GM12873 (cell line): Measurements from ENCODE around the gene ANKH.

Experiments
- TF ChIP-seq, protein P1 (sequence below): IDR thresholded peaks from 2 replicates; pipeline ENCODE4 v1.5.1; 2012; ENCODE audit warnings: low read depth, mild to moderate bottlenecking, moderate library complexity, low read length, control low read depth; ENCODE audit not compliant: insufficient read depth; ENCODE audit errors: missing control alignments

The ANKH gene

DNA sequence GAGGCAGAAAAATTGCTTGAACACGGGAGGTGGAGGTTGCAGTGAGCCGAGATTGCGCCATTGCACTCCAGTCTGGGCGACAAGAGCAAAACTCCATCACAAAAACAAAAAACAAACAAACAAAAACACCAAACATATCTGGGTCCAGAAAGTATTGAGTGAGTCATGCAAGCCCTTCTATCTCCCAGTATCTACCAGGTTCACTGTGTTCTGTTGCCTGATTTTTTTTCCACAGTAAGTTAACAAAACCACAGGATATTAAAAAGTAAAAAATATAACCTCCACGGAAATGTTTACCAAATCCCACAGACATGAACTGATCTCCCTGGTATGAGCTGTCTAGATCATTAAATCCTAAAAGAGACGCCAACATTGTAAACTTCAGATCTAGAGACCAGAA, 94.4 kb downstream of the ANKH start:
- TF ChIP-seq, protein P1, sequence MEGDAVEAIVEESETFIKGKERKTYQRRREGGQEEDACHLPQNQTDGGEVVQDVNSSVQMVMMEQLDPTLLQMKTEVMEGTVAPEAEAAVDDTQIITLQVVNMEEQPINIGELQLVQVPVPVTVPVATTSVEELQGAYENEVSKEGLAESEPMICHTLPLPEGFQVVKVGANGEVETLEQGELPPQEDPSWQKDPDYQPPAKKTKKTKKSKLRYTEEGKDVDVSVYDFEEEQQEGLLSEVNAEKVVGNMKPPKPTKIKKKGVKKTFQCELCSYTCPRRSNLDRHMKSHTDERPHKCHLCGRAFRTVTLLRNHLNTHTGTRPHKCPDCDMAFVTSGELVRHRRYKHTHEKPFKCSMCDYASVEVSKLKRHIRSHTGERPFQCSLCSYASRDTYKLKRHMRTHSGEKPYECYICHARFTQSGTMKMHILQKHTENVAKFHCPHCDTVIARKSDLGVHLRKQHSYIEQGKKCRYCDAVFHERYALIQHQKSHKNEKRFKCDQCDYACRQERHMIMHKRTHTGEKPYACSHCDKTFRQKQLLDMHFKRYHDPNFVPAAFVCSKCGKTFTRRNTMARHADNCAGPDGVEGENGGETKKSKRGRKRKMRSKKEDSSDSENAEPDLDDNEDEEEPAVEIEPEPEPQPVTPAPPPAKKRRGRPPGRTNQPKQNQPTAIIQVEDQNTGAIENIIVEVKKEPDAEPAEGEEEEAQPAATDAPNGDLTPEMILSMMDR = no peak

DNA sequence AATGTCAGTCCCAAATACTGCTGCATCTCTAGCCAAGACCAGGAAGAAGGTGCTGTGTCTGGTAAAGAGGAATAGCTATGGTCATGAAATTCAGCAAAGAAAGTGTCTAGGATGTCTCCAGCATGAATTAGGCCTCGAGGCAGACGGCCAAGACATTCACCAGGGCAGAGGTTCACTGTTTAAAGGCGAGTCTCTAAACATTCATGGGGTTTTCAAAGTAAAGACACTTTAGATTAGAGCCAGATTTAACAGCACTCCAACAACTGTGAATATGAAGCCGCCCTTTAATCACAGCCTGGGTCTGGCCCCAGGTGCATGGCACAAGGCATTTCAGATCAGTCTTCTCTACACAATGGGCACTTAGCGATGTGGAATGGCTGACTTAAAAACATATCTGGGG, 95.0 kb downstream of the ANKH start:
- TF ChIP-seq, protein P1 = no peak

DNA sequence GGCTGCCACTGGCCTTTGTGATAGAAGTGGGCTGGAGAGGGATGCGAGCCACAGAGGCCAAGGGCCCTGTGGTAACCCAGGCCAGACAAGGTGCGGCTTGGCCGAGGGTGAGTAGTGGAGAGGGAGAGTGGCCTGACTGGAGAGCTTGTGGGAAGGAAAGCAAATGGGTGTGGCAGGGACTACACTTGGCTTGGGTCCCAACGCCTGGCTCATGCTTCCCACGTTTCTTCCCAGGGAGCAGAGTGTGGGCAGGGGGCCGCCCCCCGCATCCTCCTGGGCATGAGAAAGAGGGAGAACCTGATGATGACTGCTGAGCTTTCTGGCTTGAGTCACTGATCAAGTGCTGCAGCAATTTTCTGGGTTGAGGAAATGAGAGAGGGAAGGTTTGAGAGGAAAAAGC, 95.7 kb downstream of the ANKH start:
- TF ChIP-seq, protein P1 = no peak

DNA sequence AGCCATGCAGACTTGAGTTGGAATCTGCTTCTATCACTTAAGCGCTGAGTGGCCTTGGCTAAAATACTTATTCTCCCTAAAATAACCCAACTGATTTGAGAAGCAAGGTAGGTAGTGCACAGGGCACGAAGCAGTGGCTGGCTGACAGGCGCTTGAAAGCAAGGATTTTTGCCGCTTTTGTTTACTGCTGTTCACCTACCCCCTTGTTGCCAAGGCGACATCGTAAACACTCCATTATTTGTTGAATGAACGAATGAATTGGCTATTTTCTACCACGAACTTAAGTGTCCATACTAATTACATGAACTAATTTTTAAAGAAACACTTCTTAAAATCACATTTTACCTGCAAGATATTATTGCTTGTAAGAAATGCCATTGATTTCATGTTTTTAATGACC, 98.0 kb downstream of the ANKH start:
- TF ChIP-seq, protein P1 = no peak

DNA sequence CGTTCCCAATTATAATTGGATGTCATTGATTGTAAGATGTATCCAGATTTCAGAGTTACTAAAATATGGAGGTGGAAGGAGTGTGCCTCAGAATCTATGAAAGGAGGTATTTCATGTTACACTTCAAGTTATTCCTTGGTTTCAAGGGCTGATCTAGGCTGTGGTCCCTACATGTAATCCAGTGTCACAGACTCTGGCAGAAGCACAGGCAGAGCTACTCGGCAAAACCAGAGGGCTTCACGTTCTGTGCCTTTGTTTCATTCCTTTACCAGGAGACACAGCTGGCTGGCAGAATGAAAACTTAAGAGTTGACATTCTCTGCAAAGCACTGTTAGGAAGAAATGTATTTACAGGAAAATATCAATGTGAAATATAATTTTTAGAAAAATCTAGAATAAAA, 99.6 kb downstream of the ANKH start:
- TF ChIP-seq, protein P1 = no peak

DNA sequence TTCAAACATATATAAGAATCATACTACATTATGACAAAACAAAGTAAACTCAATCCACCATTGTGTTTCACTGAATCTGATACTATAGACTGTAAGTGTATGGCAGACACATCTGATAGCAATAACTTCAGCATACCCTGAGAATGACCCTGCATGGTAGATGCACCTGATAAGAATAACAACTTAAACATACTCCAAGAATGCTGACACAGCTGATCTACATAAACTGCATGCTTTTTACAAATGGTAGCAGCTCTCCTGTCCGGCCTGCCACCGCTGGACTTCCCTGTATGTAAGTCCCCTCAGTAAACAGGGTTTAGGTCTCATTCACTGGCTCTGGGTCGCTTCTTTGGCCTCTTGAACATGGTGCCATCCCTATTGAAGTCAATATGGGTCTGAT, 100.4 kb downstream of the ANKH start:
- TF ChIP-seq, protein P1 = no peak

DNA sequence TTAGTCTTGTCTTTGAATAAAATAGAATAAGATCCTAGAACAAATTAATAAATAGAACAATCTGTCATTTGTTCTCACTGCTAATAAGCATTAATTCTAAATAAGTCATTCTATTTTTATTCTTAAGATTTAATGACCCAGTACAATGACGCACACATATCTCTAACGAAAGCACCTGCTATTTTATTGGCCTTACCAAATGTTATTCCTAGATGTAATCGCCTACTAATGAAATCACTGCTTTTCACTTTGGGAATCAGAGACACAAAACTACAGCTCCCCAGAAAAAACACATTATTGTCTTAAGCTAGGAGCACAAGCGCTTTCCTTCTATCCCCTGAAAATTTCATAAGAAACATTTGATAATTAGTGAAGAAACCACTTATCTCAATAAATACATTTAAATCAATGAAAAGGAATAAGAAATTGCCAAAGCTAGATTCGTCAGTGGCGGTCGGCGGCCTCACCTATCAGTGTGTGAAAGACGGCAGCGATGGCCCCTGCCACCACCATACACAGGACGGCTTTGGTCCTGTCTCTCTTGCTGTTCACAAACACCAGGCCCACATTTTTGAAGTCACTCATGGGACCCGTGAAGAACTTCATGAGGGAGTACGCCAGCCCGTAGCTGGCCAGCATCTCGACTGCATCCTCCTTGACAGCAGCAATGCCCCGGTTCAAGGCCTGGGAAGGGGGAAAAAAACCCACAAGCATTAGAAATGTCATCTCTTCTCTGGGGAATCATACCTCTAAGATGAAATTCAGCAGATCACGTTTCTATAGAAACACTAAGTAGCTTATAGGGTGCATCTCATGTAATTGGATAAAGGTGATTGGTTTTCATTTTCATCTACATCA, 102.8 kb downstream of the ANKH start:
- TF ChIP-seq, protein P1 = no peak
